GM04504 (cell line): ENCODE results near the gene ZDHHC14.

Experiments
- DNase-seq: peaks from one replicate; pipeline ENCODE4 v3.0.0-alpha.2; 2012; ENCODE audit warnings: low read depth

ZDHHC14 gene

GRCh38 chr6:157493173-157493572 is 112.2 kb downstream of the ZDHHC14 start:
- DNase-seq: no peak

- DNase-seq: no peak
Measured at GRCh38 chr6:157493576-157493975, 112.6 kb downstream of the ZDHHC14 start.

GRCh38 chr6:157494132-157494710 is 113.2 kb downstream of the ZDHHC14 start:
- DNase-seq: no peak

GRCh38 chr6:157496534-157497095 is 115.6 kb downstream of the ZDHHC14 start:
- no peak for DNase-seq

- DNase-seq: peak; percentile 10
Measured at GRCh38 chr6:157497579-157497978, 116.6 kb downstream of the ZDHHC14 start.

- DNase-seq: no peak
Measured at GRCh38 chr6:157498817-157499216, 117.8 kb downstream of the ZDHHC14 start.

- no peak for DNase-seq
Measured at GRCh38 chr6:157500022-157500421, 119.0 kb downstream of the ZDHHC14 start.

- no peak for DNase-seq
Measured at GRCh38 chr6:157503018-157503747, 122.2 kb downstream of the ZDHHC14 start.

GRCh38 chr6:157505912-157506491 is 125.0 kb downstream of the ZDHHC14 start:
- no peak for DNase-seq

DNA sequence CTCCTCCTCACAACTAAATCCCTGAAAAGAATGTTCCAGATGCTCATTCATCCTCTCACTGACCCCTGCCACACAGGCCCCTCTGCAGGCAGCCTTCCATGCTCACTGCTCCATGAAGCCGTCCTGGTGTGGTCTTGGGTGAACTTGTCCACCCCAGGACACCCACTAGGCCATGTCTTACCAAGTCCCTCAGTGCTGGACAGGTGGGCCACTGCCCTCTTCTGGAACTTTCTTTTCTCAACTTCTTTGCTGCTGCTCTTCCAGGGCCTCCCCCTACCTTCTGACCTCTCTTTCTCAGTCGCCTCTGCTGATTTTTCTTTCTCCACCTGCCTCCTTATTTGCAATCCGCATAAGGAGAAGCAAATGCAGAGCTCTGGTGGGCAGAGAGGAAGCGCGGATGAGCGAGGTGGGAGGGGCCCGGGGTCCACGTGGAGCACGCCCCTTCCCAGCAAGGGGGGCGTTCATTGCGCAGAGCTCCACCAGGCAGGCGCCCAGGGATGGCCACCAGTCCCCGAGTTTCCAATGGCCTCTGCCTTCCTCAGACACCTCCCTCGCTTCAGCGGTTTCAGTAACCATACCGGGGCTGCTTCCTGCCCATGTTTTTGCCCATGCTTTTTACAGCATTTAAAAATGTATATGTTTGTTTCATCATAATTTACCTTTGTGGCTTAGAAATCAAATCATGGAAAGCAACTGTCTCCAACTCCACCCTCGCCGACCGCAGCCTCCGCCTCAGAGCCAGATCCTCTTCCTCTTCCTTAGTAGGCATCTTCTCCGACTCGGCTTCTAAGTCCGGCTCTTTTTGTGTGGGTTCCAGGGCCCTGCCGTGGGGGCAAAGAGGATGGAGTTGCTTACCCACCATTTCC is 129.6 kb downstream of the ZDHHC14 start:
- DNase-seq: no peak

DNA sequence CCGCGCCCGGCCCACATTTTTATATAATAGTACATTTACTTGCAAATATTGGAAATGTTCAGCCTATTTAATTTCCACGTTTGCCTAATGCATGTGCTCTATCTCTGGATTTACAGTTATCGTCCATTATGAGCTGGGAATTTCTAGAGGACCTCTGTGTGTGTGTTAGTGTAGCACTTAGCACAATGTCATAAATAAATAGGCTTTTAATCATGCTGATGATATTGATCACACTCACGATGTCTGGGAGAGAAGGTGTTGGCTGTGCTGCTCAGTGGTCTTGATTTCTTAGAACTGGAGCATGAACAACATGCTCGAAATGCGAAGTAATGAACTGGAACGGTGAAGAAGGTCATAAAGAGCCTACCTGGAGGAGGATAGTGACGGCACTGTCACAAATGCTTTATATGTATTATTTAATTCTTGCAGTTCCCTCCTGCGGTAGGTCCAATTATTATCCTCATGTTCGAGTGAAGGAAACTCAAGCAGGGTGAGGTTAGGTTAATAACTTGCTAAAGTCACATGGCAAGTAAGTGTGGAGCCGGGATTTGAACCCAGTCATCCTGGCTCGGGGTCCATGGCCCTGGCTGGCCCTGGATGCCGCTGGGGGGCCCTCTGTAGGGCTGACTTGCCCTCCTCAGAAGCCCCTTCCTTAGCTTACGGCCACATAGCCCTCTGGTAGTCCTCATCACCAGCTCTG is 130.8 kb downstream of the ZDHHC14 start:
- DNase-seq: no peak

- DNase-seq: no peak
Measured at GRCh38 chr6:157512382-157512682, 131.3 kb downstream of the ZDHHC14 start.

GRCh38 chr6:157513004-157513603 is 132.1 kb downstream of the ZDHHC14 start:
- DNase-seq: no peak

GRCh38 chr6:157513619-157514485 is 132.9 kb downstream of the ZDHHC14 start:
- DNase-seq: no peak

DNA sequence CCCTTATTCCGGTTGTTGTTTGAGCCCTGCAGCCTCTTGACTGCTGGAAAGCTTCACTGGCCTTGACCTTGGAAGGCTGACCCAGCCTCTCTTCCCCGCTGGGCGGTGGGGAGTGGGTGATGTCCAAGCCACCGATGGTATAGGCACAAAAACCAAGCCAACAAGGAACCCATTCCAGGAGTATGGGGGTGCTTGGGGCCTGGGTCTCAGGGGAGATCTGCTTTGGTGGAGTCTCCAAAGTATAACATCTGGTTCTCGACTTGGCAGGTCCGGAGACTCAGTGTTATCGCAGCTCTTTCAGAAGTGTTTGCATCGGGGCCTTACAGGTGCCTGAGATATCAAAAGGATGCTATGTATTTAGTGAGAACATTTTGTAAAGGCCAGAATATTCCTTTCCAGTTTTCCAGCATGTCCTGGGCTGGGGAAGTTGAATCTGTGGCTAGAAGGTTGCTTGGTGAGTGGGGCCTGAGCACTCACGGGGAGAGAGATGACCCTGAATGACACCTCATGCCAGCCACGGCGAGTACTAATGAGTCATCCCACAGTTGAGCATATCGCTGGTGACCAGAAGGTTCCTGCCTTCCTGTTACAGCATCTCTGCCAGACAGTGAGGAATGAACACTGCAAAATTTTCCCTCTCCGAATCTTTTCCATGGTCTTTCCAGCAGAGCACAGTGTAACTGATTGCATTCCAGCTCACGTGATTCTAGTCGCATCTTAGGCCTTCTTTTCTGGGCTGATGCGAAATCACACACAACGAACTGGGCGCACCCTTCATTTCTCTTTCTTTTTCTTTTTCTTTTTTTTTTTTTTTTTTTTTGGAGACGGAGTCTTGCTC is 133.9 kb downstream of the ZDHHC14 start:
- DNase-seq: peak; percentile 58

GRCh38 chr6:157516319-157517026 is 135.5 kb downstream of the ZDHHC14 start:
- DNase-seq: no peak

DNA sequence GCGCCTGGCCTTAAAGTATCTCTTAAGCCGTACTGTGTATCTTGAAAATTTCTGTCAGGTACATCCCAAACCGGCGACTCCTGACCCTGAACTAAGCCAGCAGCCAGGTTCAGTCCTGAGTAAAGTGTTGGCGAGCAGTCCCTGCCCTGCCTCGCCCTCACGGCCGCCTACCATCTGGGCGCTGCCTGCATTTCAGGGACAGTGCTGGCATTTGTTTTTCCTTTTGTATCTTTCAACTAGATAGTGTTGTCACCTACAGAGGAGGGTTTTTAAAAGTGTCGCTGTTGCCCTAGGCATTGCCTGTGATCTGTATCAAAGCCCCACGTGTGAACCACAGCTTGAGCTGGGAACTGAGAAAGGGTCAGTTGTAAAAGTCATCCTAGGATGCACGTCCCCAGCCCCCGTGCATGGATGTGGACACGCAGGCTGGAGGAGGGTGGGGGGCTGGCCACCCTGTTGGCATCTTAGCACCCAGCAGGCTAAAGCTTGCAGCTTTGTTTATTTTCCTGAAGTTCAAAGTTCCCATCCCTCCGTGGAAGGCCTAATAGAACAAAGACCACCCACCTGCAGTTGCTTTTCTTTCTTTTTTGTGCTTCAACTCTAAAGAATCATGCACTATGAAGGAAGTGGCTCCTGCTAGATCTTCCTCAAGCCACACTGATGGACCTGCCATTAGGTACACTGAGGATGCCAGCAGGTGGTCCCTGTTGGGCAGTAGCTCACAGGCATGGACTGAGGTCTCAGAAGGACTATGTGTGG is 136.8 kb downstream of the ZDHHC14 start:
- no peak for DNase-seq
